Neural progenitor cell (in vitro differentiated cells): ENCODE data around the gene WDR70.

Experiments
- EZH2 ChIP-seq: fragments of 200-600 bp; sonication (generic); IDR thresholded peaks from 2 replicates; pipeline ENCODE4 v1.6.1; 2017; ENCODE audit warnings: antibody characterized with exemption, mild to moderate bottlenecking, moderate library complexity
- EZH2phosphoT487 ChIP-seq: fragments of 200-600 bp; sonication (generic); IDR thresholded peaks from 2 replicates; pipeline ENCODE4 v1.6.1; 2017; ENCODE audit warnings: antibody characterized with exemption
- TF ChIP-seq, protein P1 (sequence below): fragments of 200-600 bp; sonication (generic); IDR thresholded peaks from 2 replicates; pipeline ENCODE4 v1.5.1; 2017; ENCODE audit warnings: antibody characterized with exemption, mild to moderate bottlenecking

DNA sequence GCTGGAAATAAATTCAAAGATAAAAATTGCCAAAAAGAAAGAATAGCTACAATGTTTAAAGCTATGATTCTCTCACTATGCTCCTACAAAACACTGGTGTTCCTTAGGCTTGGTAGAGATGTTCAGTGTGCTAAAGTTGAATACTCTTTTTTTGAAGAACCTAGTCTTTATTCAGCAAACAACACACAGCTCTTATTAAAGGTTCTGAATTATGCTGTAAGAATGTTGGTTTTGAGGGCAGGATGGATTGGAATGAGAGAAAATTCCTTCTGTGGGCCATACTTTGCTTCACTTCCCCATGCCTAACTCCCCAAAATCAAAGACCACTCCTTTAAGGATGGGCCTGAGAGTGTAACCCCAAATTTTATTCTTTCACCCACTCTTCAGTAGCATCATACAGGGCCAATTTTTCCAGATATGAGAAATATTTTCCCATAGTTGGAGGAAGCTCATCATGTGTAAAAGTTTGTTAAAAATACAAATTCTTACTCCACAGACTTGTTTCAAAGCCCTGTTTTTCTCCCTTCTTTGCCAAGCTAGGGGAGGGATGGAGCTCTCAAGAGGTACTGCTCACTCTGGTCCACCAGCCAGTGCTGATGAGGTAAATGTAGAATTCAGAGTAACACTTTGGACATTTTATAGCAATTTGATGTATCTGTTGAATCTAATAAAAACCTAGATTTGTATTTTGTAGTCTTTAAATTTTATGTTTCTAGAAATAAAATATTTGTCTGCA is 361.4 kb downstream of the WDR70 start:
- TF ChIP-seq, protein P1, sequence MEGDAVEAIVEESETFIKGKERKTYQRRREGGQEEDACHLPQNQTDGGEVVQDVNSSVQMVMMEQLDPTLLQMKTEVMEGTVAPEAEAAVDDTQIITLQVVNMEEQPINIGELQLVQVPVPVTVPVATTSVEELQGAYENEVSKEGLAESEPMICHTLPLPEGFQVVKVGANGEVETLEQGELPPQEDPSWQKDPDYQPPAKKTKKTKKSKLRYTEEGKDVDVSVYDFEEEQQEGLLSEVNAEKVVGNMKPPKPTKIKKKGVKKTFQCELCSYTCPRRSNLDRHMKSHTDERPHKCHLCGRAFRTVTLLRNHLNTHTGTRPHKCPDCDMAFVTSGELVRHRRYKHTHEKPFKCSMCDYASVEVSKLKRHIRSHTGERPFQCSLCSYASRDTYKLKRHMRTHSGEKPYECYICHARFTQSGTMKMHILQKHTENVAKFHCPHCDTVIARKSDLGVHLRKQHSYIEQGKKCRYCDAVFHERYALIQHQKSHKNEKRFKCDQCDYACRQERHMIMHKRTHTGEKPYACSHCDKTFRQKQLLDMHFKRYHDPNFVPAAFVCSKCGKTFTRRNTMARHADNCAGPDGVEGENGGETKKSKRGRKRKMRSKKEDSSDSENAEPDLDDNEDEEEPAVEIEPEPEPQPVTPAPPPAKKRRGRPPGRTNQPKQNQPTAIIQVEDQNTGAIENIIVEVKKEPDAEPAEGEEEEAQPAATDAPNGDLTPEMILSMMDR, result no peak
- TF ChIP-seq EZH2phosphoT487 (no peak), EZH2 (no peak)
